GM12892 (cell line): Measurements from ENCODE around the gene ADGRE1.

Experiments used
- POLR2A ChIP-seq: IDR thresholded peaks from 2 replicates; pipeline ENCODE4 v1.6.1; 2011; ENCODE audit warnings: low read depth, low read length, control low read depth
- POLR2AphosphoS5 ChIP-seq: IDR thresholded peaks from 2 replicates; pipeline ENCODE4 v1.6.1; 2011; ENCODE audit warnings: low read depth, low read length, control low read depth
- TAF1 ChIP-seq: IDR thresholded peaks from 2 replicates; pipeline ENCODE4 v1.6.1; 2011; ENCODE audit warnings: low read depth, mild to moderate bottlenecking, control low read depth, low read length, borderline replicate concordance

- no peak for TF ChIP-seq TAF1
- no peak for TF ChIP-seq POLR2AphosphoS5
- no peak for TF ChIP-seq POLR2A
Observed at GRCh38 chr19:6838062-6838655, 49.2 kb upstream of the ADGRE1 start.
